GM21723 (cell line): ENCODE data around the gene HEBP1.

Experiments used
- ATAC-seq: cut with Tn5 transposase; IDR thresholded peaks from one replicate; pipeline ENCODE4 v1.9.1; 2021; ENCODE audit warnings: mild to moderate bottlenecking, moderate library complexity; ENCODE audit not compliant: unreplicated experiment

The HEBP1 gene

DNA sequence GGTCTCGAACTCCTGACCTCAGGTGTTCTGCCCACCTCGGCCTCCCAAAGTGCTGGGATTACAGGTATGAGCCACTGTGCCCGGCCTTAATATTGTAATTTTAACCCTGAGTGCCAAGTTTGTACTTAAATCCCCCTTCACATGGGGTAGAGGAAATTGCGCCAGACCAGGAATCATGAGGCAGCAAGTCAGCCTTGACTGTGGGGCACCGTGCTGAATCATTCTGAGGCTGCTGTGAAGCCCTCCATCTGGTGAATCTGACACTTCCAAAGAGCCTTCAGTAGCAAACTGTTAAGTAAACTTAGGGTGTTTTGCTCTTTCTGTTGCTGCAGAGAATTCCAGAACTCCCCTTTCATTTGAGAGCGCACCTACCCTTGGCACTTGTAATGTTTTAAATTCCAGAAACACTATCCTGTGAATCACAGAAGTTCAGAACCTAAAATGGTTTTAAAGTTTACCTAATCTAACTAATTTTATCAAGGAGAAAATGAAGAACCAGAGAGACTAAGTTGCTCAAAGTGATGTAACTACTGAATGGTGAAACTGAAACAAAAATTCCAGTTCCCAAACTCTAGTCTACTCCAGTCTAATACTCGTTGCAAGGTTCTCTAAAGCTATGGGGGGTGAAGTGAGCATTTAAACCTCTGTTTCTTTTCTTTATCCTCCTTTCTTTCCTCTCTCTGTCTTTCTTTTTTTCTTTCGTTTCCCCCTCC lies 7.5 kb downstream of the HEBP1 start:
- ATAC-seq, result no peak

DNA sequence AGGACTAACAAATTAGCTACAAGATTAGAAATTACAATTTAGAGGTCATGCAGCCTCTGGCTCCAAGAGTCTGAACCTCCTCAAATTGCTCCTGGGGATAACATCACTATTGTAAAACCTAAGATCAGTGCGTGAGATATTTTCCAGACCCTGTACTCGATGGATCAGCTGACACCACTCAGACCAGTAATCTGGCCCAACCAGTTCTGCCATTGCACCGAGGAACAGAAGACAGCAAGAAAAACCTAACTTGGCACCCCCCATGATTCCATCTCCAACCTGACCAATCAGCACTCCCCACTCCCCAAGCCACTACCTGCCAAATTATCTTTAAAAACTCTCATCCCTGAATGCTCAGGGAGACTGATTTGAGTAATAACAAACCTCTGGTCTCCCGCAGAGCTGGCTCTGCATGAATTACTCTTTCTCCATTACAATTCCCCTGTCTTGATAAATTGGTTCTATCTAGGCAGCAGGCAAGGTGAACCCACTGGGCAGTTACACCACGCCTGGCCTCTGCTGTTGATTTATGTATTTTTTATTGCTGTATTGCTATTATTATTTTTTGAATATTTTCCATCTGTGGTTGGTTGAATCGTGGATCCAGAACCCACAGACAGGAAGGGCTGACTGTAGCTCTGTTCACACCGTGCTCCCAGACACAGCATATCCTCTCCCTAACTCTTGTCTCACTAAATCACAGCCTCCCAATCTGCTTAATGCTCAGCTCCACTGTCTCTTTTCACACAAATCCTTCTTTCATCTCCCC lies 9.2 kb downstream of the HEBP1 start:
- ATAC-seq, result no peak

DNA sequence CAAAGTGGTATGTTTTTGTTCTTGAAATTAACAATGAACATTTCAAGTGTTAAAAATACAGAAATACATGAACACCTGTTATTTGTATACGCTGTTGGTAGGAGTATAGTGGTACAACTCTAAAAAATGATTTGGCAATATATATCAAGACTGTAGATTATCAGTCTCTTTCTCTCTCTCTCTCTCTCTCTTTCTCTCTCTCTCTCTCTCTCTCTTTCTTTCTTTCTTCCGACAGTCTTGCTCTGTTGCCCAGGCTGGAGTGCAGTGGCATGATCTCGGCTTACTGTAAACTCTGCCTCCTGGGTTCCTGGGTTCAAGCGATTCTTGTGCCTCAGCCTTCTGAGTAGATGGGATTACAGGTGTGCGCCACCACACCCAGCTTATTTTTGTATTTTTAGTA lies 12.6 kb downstream of the HEBP1 start:
- no peak for ATAC-seq

DNA sequence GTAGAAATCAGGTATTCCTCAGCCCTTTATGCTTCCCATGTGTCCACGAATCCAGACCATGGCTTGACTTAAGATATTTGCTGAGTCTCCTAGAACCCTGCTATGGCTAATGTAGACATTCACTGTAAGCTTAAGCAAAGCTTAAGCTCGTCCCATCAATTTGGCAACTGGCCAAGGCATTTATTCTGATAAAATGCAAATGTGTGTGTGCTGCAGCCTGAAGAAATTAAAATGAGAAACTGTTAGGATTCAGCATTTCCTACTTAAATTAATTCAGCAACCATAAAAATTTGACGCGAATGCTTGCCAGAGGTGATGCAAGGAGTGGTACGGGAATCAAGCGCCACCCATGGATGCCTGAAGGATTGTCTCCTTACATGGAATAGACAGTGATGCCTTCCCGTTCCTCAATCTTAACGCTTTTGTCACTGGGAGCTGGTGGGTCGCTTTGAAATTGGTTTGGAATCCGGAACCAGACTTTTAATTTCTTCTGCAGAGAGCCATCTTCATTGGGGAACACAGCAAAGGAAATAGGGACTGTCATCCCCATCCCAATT lies 13.2 kb downstream of the HEBP1 start:
- no peak for ATAC-seq

DNA sequence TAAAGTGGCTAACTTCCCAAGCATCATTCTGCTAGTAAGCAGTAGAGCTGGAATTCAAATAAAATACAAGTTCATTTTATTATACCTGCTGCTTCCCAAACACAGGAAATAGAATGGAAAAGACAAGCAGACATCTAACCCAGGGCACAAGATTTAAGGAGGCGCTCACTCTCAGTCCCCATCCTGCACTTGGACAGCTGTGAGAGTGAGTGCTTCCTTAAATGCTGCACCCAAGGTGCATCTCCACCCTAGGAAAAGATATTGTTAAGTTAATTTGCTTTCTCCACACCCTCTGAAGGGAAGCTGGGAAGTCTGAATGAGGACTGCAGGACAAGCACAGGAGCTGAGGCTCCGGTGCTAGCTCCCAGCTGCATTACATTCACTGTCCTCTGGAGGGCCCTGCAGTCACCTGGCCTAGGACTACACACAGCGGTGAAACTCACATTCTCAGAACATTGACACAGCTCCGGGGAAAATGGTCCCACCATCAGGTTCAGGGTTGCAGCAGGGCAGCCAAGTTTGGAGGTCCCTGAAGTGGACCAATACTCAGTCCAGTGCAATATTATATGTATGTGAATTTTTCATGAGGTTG lies 14.2 kb downstream of the HEBP1 start:
- no peak for ATAC-seq

DNA sequence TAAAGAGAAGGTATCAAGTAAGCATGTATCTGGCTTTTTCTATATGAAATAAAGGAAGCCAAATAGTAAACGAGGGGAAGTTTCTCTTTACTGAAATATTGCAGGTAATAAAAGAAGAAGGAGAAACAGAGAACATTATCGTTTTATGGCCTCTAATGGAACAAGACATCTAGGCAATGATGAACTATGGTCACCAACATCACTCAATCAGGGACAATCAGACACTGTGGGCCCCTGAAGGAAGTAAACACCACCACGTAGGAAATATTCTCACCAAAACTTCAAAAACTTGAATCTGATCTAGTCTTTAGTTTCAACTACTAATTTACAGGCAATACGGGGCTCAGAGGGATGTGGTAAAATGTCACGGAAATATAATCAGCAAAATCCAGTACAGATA lies 15.9 kb downstream of the HEBP1 start:
- no peak for ATAC-seq

DNA sequence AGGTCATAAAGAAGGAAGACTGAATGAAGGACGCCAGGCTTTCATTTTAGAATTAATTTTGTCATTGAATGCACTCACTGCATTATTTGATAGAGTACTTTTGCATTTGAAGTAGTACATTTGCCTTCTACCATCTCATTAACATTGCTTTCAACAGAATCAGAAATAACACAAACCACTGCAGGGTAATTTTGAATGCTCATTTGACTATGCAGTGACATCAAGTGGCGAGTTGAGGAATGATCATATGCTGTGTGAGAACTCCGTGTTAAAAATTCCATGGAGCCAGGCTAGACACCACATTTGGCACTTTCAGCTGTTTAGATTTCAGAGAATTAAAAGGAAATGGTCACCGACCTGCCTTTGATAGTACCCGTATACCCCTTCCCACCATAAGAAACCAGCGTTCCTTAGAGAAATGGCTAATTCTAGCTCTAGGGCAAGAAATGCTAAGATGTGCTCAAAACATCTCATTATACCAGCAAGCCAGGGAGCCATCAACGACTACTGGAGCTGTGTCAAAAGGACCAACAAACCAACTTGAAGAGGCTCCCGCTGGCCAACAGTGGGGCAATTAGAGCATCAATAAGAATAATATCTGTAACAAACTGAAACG lies 16.5 kb downstream of the HEBP1 start:
- no peak for ATAC-seq

DNA sequence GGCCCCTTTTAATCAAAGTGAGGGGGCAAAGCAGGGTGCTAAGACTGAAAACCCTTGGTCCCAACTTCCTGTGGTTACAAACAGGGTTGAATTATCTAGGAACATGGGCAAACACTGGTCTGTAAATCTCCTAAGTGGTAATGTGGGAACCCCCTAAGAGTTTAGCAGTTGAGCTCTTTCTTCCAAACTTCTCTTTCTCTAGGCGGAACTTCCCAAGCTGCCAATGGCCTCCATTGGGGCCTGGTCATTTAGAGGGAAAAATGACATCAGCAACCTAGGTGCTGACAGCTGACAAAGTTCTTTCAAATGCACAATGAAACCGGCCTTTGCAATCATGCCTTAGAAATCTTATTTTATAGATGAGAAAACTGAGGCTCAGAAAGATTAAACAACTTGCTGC lies 17.7 kb downstream of the HEBP1 start:
- no peak for ATAC-seq

DNA sequence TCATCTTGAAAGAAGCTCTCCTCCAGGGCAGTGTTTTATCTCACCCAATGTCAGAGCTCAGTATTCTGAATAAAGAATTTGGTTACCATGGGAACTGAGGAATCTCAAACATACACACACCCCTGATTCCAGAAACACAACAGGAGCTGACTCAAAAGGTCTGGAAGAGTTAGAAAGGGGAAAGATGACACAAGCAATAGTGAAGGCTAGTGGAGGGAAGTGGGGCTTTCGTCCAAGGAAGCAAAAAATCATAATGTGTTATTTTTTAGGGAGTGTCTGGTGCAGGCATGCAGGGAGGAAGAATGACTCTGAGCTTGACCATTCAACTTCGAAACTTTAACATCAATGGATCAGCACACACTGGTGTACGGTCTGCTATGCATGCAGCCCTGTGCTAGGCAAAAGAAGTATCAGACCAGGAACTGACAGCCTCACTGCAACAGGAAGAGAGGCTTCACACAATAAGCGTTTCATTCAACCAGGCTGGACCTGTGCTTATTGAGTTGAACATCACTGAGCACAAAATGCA lies 20.3 kb downstream of the HEBP1 start:
- no peak for ATAC-seq

DNA sequence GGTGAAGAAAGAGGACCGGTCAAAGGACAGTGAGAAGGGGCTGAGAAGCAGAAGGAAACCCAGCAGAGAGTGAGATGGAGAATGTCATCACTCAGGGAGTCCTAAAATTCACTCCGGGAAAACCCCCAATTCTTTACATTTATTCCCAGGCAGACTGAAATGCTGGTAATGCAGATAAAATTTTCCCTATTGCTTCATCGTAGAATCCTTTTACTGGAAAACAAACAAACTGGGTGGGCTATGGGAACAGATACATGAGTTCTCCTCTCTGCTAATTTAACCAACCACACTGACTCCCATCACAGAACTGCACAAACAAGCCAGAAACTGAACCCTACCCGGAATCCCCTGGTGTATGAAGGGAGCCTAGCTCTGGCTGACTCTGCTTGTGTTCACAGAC lies 20.9 kb downstream of the HEBP1 start:
- no peak for ATAC-seq

DNA sequence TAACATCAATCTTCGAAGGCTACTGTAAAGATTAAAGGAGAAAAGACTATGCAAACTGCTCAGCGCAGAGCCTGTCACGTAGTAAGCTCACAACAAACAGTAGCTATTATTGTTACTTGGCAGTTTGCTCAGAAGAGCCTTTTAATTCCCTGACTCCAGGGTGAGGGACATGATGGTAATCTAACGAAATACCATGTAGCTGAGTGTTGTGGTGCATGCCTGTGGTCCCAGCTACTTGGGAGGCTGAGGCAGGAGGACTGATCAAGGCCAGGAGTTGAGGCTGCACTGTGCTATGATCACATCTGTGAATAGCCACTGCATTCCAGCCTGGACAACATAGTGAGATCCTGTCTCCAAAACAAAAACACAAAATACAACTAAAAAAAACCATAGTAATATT lies 22.8 kb downstream of the HEBP1 start:
- ATAC-seq, result no peak

DNA sequence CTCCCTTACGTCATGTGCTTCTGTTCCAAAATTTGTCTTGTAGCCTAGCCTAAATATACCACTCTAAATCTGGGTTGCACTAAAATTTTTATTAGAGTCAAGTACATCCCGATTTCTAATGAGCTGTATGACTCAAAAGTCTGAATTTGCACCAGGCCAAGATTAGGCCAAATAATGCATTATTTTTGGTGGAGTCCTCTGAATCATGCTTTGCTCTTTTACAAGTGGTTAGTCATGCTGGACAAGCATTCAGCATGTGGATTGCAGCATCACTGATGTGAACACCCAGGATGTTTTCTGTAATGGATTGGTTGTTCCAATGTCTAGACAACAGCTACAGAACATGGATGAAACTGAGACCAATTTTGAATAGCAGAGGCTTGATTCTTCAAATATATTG lies 23.7 kb downstream of the HEBP1 start:
- no peak for ATAC-seq

DNA sequence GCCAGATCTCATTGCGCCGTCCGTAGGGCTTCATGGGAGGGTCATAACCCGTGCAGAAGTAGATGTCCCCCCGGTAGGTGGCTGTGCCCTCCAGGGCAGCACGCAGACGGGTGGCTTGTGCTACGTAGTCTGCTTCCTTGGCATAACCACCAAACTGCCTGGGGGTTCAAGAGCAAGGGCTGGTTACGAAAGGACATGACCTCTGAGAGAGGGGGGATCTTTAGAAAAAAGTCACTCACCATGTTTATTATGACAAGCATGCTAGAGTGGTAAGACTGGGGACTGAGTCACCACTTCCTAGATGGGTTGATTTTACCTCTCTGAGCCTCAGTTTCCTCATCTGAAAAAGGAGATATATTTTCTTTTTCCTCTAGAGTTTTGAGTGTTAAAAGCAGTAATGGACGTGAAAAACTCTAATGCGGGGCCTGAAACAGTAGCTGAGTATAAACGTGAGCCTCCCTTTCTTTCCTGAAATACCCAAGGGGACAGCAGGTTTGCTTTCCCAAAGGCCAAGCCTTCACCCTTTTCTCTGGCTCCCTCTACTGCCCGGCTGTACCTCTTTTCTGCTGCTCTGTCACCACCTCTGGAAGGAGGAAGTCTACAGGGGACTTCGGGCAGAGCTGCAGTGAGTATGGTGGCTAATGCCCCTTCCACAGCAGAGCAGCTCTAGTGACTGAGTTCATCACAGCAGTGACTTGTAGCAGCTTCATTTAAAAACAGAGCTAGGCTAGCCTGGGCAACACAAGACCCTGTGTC lies 24.6 kb downstream of the HEBP1 start:
- no peak for ATAC-seq

DNA sequence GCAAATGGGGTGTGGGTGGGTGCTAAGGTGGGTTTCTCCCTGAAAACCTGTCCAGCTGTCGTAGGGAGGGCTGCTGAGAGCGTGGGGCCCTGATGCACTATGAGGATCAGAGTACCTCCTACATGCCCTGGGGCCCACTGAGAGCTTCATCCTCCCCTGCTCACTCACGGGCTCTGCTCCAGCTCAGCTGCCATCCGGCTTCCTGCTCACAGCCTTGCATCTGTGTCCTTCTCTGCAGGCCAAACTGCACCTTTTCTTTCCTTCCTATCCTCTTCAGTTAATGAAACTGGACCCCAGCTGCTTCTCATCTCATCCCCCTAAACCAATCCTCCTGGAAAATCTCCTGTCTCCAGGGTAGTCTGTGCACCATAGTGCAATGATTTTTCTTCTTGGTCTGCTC lies 25.9 kb downstream of the HEBP1 start:
- no peak for ATAC-seq

DNA sequence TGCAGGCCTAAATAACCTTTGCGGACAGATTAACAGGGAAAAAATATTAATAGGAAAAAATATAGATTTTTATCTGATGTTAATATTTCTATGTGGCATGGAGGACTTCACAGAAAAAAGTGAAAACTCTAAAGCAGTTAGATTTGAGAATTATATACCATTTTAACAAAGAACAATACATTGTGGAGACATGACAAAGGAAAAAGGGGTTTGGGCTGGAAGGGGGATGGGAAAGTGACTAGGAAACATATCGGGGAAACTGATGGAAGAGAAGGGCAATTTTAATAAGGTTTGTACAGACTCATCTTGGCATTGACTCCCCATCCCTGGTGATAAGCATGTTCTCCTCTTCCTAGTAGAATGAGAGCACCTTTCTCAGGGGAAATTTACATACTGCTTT lies 27.0 kb downstream of the HEBP1 start:
- no peak for ATAC-seq

DNA sequence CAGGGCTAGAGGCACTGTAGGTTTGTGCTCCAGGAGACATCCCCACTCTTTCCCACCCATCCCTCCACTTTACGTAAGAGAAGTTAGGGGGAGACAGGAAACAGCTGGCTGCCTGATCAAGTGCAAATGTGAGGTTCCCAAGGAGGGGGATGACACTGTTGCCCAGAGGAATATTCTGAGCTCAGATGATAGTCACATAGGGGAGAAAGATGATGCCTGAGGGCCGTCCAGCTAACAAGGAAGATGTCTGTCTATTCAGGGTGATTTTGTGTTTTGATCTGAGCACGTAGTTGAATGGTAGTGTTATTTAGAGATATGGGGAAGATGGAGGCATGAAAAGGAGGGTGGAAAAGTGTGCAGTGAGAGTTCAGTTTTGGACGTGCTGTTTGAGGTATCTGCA lies 34.2 kb downstream of the HEBP1 start:
- ATAC-seq, result no peak

DNA sequence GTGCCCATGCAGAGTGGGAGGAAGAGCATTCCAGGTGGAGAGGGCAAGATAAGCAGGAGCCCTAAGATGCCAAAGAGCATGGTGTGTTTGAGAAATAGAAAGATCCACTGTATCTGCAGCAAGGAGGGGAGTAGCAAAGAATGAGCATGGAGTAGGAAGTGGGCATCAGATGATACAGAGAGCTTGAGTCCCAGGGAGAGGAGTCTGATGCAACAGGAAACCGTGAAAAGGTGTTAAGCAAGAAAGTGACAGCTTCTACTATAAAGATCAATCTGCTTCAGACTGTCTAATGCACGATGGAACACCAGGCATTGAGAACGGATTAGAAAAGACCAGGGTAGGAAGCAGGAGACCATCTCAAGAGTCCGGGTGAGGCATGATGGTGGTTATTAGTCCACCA lies 35.8 kb downstream of the HEBP1 start:
- no peak for ATAC-seq

DNA sequence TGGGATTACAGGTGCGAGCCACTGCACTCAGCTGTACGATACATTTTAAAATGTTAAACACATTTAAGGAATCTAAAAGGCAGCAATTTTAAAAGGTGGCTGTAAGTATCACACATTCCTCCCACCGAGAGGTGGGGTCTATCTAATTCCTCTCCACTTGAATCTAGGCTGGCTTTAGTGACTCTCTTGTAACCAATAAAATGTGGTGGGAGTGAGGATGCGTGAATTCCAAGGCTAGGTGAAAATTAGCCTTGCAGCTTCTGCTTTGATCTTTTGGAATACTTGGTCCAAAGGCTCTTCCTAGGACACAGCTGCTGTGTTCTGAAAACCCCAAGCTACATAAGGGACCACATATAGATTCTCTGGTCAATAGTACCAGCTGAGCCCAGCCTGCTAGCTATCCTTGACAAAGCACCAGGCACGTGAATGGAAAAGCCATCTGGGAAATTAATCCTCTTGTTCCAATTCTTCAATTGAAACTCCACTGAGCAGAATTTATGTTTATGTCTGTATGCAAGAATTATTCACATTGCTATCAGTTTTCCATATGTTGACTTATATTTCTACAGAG lies 39.3 kb downstream of the HEBP1 start:
- no peak for ATAC-seq

DNA sequence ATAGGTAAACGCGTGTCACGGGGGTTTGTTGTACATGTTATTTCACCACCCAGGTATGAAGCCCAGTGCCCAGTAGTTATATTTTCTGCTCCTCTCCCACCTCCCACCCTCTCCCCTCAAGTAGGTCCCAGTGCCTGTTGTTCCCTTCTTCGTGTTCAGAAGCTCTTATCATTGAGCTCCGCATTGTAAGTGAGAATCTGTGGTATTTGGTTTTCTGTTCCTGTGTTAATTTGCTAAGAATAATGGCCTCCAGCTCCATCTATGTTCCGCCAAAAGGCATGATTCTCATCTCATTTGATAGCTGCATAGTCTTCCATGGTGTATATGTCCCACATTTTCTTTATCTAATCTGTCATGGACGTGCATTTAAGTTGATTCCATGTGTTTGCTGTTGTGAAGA lies 41.2 kb downstream of the HEBP1 start:
- ATAC-seq, result no peak
